ENCODE data around the gene ATP5PB.

The ATP5PB gene

DNA sequence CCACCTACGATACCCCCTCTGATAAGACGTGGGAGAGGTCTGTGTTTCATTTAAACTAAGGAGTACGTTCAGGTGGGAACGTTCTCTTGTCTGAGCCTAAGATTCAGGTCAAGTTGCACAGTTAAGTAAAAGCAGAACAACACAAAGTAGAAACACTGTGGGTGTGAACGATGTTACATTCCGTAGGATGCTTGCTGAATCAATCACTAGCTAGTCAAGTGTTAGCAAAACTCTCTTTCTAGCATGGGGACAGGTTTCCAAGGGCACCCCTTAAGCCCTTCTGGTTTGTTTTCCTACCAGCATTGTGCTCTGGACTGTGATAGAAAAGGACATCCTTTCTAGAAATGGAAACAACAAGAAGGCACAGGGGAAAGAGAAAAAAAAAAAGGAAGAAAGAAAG lies 37.9 kb downstream of the ATP5PB start:
- Histone ChIP-seq H3K27me3 (replicated peaks in 2 of 5; ENCODE audit: control insufficient read depth in 4 of 5, insufficient read depth in 5 of 5, low read length in 4 of 5) (no peaks in the 10 kb centered on the region), H3K27ac (ENCODE audit: insufficient read depth in 1 of 2, low read depth in 1 of 2, low read length in 2 of 2, poor library complexity in 1 of 2, severe bottlenecking in 2 of 2) (no peak overlapping the region), H3K9me3 (ENCODE audit: control extremely low read depth in 1 of 5, control insufficient read depth in 4 of 5, insufficient read depth in 2 of 5, low read depth in 1 of 5, low read length in 4 of 5) (no peaks in the 10 kb centered on the region), H3K4me1 (ENCODE audit: control extremely low read depth in 1 of 4, control insufficient read depth in 4 of 4, insufficient read depth in 4 of 4, low read length in 3 of 4) (peaks cover 0 to 26% (median 8%) of the 10 kb centered on the region in 4 experiments), H3K4me3 (ENCODE audit: control insufficient read depth in 1 of 7, extremely low read depth in 1 of 7, insufficient read depth in 4 of 7, low read depth in 2 of 7, low read length in 6 of 7) (no peak overlapping the region), H3K36me3 (ENCODE audit: control insufficient read depth in 4 of 4, insufficient read depth in 4 of 4, low read length in 3 of 4) (no peaks in the 10 kb centered on the region)
- 98% methylated on average over 6 of the region's 6 CpGs for WGBS (ENCODE audit: insufficient coverage)
- ChIA-PET CTCF (interaction anchor here (1.1 to 2.6 kb wide), 3 partner anchors 16 to 233 kb away, joined by 4 to 7 read pairs (median 4); partner anchors contain the start of genes ADORA3 and TMIGD3), POLR2A (interaction anchor here (0.6 kb wide), 1 partner anchor 284 kb away, joined by 3 read pairs; no protein-coding TSS in a partner anchor)
- DNase-seq = no peak

DNA sequence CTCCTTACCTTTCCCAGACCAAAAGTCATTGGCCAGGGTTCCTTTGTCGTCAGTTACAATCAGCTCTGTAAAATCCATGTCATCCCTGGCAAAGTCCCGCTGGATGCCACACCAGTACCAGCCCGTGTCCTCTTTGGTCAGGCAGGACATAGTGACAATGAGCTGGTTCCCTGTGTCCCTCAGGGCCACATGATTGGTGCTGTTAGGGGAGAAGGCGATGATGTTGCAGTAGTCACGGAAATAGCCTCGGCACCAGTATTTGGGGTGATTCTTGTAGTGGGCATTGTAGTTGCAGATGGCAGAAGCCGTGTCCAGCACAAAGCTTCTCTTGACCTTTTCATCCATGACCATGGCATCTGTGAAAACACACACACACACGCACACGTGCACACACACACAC lies 39.4 kb downstream of the ATP5PB start:
- Histone ChIP-seq H3K9me3 (ENCODE audit: control extremely low read depth in 1 of 5, control insufficient read depth in 4 of 5, insufficient read depth in 2 of 5, low read depth in 1 of 5, low read length in 4 of 5) (no peaks in the 10 kb centered on the region), H3K27me3 (replicated peaks in 2 of 5; ENCODE audit: control insufficient read depth in 4 of 5, insufficient read depth in 5 of 5, low read length in 4 of 5) (no peaks in the 10 kb centered on the region), H3K27ac (ENCODE audit: insufficient read depth in 1 of 2, low read depth in 1 of 2, low read length in 2 of 2, poor library complexity in 1 of 2, severe bottlenecking in 2 of 2) (no peak overlapping the region), H3K36me3 (ENCODE audit: control insufficient read depth in 4 of 4, insufficient read depth in 4 of 4, low read length in 3 of 4) (no peaks in the 10 kb centered on the region), H3K4me3 (ENCODE audit: control insufficient read depth in 1 of 7, extremely low read depth in 1 of 7, insufficient read depth in 4 of 7, low read depth in 2 of 7, low read length in 6 of 7) (no peak overlapping the region), H3K4me1 (ENCODE audit: control extremely low read depth in 1 of 4, control insufficient read depth in 4 of 4, insufficient read depth in 4 of 4, low read length in 3 of 4) (peaks cover 0 to 26% (median 8%) of the 10 kb centered on the region in 4 experiments)
- DNase-seq = no peak
- WGBS (ENCODE audit: insufficient coverage) = 97% methylated on average over 6 of the region's 9 CpGs
- CTCF ChIA-PET = interaction anchor here (1.1 to 3.7 kb wide), 5 partner anchors 11 to 280 kb away, joined by 3 to 28 read pairs (median 10); no protein-coding TSS in a partner anchor
- POLR2A ChIA-PET = no interaction called here

DNA sequence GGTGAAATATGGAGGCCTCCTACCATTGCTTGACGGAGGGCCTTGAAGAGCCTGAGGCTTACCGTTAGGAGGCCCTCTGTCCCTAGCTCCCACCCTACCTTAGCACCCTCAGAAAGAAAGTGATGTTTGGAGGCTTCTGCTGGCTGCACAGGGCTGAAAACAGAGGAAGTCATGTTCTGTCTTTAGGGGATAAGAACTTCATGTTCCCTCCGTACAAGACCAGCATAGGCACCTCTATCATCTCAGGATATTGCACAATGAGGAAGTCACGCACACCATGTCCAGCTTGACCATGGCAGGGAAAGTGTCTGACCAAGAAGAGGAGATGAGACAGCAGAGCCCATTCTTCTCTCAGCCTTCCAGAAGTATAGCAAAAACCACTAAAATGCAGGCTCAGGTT lies 40.3 kb downstream of the ATP5PB start:
- peaks cover 0 to 26% (median 8%) of the 10 kb centered on the region in 4 experiments for H3K4me1 ChIP-seq (ENCODE audit: control extremely low read depth in 1 of 4, control insufficient read depth in 4 of 4, insufficient read depth in 4 of 4, low read length in 3 of 4)
- ChIA-PET POLR2A (interaction anchor here (0.8 kb wide), 1 partner anchor 18 kb away, joined by 3 read pairs; no protein-coding TSS in a partner anchor), CTCF (interaction anchor here (0.8 to 3.7 kb wide), 7 partner anchors 8 to 188 kb away, joined by 3 to 28 read pairs (median 10); partner anchors contain the start of genes ADORA3 and TMIGD3)
- no peaks in the 10 kb centered on the region for H3K9me3 ChIP-seq (ENCODE audit: control extremely low read depth in 1 of 5, control insufficient read depth in 4 of 5, insufficient read depth in 2 of 5, low read depth in 1 of 5, low read length in 4 of 5)
- H3K27me3 ChIP-seq (replicated peaks in 2 of 5; ENCODE audit: control insufficient read depth in 4 of 5, insufficient read depth in 5 of 5, low read length in 4 of 5) = no peaks in the 10 kb centered on the region
- WGBS (ENCODE audit: insufficient coverage) = 18% methylated on average over 2 of the region's 4 CpGs
- no peak for DNase-seq
- no peaks in the 10 kb centered on the region for H3K36me3 ChIP-seq (ENCODE audit: control insufficient read depth in 4 of 4, insufficient read depth in 4 of 4, low read length in 3 of 4)
- no peak overlapping the region for H3K27ac ChIP-seq (ENCODE audit: insufficient read depth in 1 of 2, low read depth in 1 of 2, low read length in 2 of 2, poor library complexity in 1 of 2, severe bottlenecking in 2 of 2)
- no peak overlapping the region for H3K4me3 ChIP-seq (ENCODE audit: control insufficient read depth in 1 of 7, extremely low read depth in 1 of 7, insufficient read depth in 4 of 7, low read depth in 2 of 7, low read length in 6 of 7)

DNA sequence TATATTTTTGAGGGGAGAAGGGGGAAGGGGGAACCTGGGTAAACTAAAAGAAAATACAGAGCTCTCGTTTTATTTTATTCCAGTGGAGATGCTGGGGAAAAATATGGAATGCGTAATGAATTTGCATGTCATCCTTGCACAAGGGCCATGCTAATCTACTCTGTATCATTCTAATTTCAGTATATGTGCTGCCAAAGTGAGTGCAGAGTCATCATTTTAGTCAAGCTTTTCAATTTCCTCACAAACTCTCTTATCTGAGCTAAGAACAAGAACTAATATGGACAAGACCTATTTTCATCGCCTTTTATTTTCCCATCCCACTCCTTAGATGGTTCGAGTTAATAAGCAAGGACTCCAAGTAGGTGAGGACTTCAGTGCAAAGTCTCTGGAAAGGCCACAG lies 41.0 kb downstream of the ATP5PB start:
- CTCF ChIA-PET = interaction anchor here (0.8 to 3.7 kb wide), 7 partner anchors 9 to 187 kb away, joined by 3 to 28 read pairs (median 10); partner anchors contain the start of genes ADORA3 and TMIGD3
- WGBS (ENCODE audit: insufficient coverage) = 100% methylated on average over 4 of the region's 4 CpGs

DNA sequence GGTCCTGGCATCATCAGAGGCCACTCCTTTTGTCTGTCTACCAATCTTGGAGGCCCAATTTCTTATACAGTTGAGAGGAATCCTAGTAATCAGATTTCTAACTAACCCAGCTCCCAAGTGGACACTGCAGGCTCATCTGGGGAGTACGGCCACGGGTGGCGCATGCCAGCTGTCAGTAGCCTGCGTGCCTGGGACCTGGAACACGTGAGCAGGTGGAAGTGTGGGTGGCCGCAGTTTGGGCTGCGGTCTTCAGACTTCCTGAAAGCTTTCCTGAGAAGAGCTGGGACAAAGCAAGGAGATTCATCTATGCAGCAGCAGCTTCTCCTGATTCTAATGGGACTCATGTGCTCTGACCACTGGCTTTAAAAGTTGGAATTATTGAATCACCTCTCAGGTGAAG lies 41.8 kb downstream of the ATP5PB start:
- Histone ChIP-seq H3K27me3 (replicated peaks in 2 of 5; ENCODE audit: control insufficient read depth in 4 of 5, insufficient read depth in 5 of 5, low read length in 4 of 5) (no peaks in the 10 kb centered on the region), H3K4me1 (ENCODE audit: control extremely low read depth in 1 of 4, control insufficient read depth in 4 of 4, insufficient read depth in 4 of 4, low read length in 3 of 4) (peaks cover 0 to 26% (median 8%) of the 10 kb centered on the region in 4 experiments), H3K27ac (ENCODE audit: insufficient read depth in 1 of 2, low read depth in 1 of 2, low read length in 2 of 2, poor library complexity in 1 of 2, severe bottlenecking in 2 of 2) (no peak overlapping the region), H3K36me3 (ENCODE audit: control insufficient read depth in 4 of 4, insufficient read depth in 4 of 4, low read length in 3 of 4) (no peaks in the 10 kb centered on the region), H3K9me3 (ENCODE audit: control extremely low read depth in 1 of 5, control insufficient read depth in 4 of 5, insufficient read depth in 2 of 5, low read depth in 1 of 5, low read length in 4 of 5) (peaks cover 0 to under 1% (median 0%) of the 10 kb centered on the region in 5 experiments), H3K4me3 (ENCODE audit: control insufficient read depth in 1 of 7, extremely low read depth in 1 of 7, insufficient read depth in 4 of 7, low read depth in 2 of 7, low read length in 6 of 7) (no peak overlapping the region)
- DNase-seq = no peak
- POLR2A ChIA-PET = no interaction called here
- 84% methylated on average over 7 of the region's 7 CpGs for WGBS (ENCODE audit: insufficient coverage)
- CTCF ChIA-PET = interaction anchor here (2.3 to 3.7 kb wide), 4 partner anchors 8 to 16 kb away, joined by 10 to 28 read pairs (median 18); no protein-coding TSS in a partner anchor

More for the DNA sequence above, 41.0 kb downstream of the ATP5PB start:
- Histone ChIP-seq H3K36me3 (ENCODE audit: control insufficient read depth in 4 of 4, insufficient read depth in 4 of 4, low read length in 3 of 4) (no peaks in the 10 kb centered on the region), H3K27ac (ENCODE audit: insufficient read depth in 1 of 2, low read depth in 1 of 2, low read length in 2 of 2, poor library complexity in 1 of 2, severe bottlenecking in 2 of 2) (no peak overlapping the region), H3K9me3 (ENCODE audit: control extremely low read depth in 1 of 5, control insufficient read depth in 4 of 5, insufficient read depth in 2 of 5, low read depth in 1 of 5, low read length in 4 of 5) (no peaks in the 10 kb centered on the region), H3K27me3 (replicated peaks in 2 of 5; ENCODE audit: control insufficient read depth in 4 of 5, insufficient read depth in 5 of 5, low read length in 4 of 5) (no peaks in the 10 kb centered on the region), H3K4me1 (ENCODE audit: control extremely low read depth in 1 of 4, control insufficient read depth in 4 of 4, insufficient read depth in 4 of 4, low read length in 3 of 4) (peaks cover 0 to 26% (median 8%) of the 10 kb centered on the region in 4 experiments), H3K4me3 (ENCODE audit: control insufficient read depth in 1 of 7, extremely low read depth in 1 of 7, insufficient read depth in 4 of 7, low read depth in 2 of 7, low read length in 6 of 7) (no peak overlapping the region)
- POLR2A ChIA-PET = interaction anchor here (0.8 kb wide), 2 partner anchors 17 to 19 kb away, joined by 3 read pairs; no protein-coding TSS in a partner anchor
- DNase-seq = no peak

DNA sequence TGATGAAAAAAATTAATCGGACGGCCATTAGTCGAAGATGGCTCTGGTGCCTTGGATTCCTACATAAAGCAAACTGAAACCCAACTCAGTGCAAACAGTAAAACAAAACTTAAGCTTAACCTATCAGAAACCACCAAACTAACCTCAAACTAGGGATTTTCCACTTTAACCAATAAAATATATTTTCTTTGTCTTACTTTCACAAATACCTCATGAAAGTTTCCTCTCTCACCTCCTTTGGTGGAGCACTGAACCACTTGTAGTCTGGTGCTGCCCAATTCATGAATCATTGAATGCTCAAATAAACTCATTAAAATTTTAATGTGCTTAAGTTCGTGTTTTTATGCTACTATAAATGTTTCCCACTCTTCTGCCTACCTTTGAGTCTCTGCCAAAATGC lies 47.1 kb downstream of the ATP5PB start:
- H3K27ac ChIP-seq (ENCODE audit: insufficient read depth in 1 of 2, low read depth in 1 of 2, low read length in 2 of 2, poor library complexity in 1 of 2, severe bottlenecking in 2 of 2) = no peak overlapping the region
- peaks cover 0 to 6% (median 0%) of the 10 kb centered on the region in 5 experiments for H3K9me3 ChIP-seq (ENCODE audit: control extremely low read depth in 1 of 5, control insufficient read depth in 4 of 5, insufficient read depth in 2 of 5, low read depth in 1 of 5, low read length in 4 of 5)
- peak in 1 of 3 donors; percentile 51 for DNase-seq
- no peaks in the 10 kb centered on the region for H3K36me3 ChIP-seq (ENCODE audit: control insufficient read depth in 4 of 4, insufficient read depth in 4 of 4, low read length in 3 of 4)
- peaks cover 3 to 21% (median 11%) of the 10 kb centered on the region in 4 experiments for H3K4me1 ChIP-seq (ENCODE audit: control extremely low read depth in 1 of 4, control insufficient read depth in 4 of 4, insufficient read depth in 4 of 4, low read length in 3 of 4)
- 96% methylated on average over 4 of the region's 4 CpGs for WGBS (ENCODE audit: insufficient coverage)
- CTCF ChIA-PET = interaction anchor here (1.7 to 7.9 kb wide), 4 partner anchors 10 to 273 kb away, joined by 4 to 79 read pairs (median 25); no protein-coding TSS in a partner anchor
- POLR2A ChIA-PET = interaction anchor here (0.5 kb wide), 1 partner anchor 119 kb away, joined by 3 read pairs; no protein-coding TSS in a partner anchor
- H3K27me3 ChIP-seq (replicated peaks in 2 of 5; ENCODE audit: control insufficient read depth in 4 of 5, insufficient read depth in 5 of 5, low read length in 4 of 5) = no peaks in the 10 kb centered on the region
- H3K4me3 ChIP-seq (ENCODE audit: control insufficient read depth in 1 of 7, extremely low read depth in 1 of 7, insufficient read depth in 4 of 7, low read depth in 2 of 7, low read length in 6 of 7) = no peak overlapping the region

DNA sequence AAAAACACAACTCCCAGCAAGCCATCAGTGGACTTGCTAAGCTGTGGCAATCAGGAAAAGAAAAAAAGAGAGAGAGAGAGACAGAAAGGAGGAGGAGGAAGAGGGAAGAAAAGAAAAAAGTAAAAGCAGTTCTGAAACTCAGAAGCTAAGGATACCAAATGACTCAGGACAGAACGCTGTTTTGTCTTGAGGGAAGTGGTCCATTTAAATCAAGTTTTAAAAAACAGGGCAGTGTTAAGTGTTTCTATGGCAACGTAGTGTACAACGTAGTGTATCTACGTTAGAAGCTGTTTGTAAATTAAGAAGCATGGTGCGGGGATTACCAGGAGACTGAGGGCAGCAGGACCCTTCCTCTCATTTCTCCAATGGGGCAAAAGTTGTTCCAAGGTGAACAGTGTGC lies 48.3 kb downstream of the ATP5PB start:
- ChIA-PET POLR2A (interaction anchor here (0.8 to 1.2 kb wide), 2 partner anchors 11 to 16 kb away, joined by 3 to 4 read pairs; no protein-coding TSS in a partner anchor), CTCF (interaction anchor here (0.8 to 7.9 kb wide), 7 partner anchors 8 to 272 kb away, joined by 3 to 79 read pairs (median 6); no protein-coding TSS in a partner anchor)
- H3K27ac ChIP-seq (ENCODE audit: insufficient read depth in 1 of 2, low read depth in 1 of 2, low read length in 2 of 2, poor library complexity in 1 of 2, severe bottlenecking in 2 of 2) = no peak overlapping the region
- WGBS (ENCODE audit: insufficient coverage) = 67% methylated on average over 5 of the region's 5 CpGs
- no peaks in the 10 kb centered on the region for H3K36me3 ChIP-seq (ENCODE audit: control insufficient read depth in 4 of 4, insufficient read depth in 4 of 4, low read length in 3 of 4)
- H3K9me3 ChIP-seq (ENCODE audit: control extremely low read depth in 1 of 5, control insufficient read depth in 4 of 5, insufficient read depth in 2 of 5, low read depth in 1 of 5, low read length in 4 of 5) = peaks cover 0 to 6% (median 0%) of the 10 kb centered on the region in 5 experiments
- H3K4me1 ChIP-seq (ENCODE audit: control extremely low read depth in 1 of 4, control insufficient read depth in 4 of 4, insufficient read depth in 4 of 4, low read length in 3 of 4) = peaks cover 3 to 26% (median 11%) of the 10 kb centered on the region in 4 experiments
- no peaks in the 10 kb centered on the region for H3K27me3 ChIP-seq (replicated peaks in 2 of 5; ENCODE audit: control insufficient read depth in 4 of 5, insufficient read depth in 5 of 5, low read length in 4 of 5)
- H3K4me3 ChIP-seq (ENCODE audit: control insufficient read depth in 1 of 7, extremely low read depth in 1 of 7, insufficient read depth in 4 of 7, low read depth in 2 of 7, low read length in 6 of 7) = no peak overlapping the region
- DNase-seq = peak in 2 of 3 donors; percentile 49 to 61
